CD4-positive, alpha-beta memory T cell (primary cell): ENCODE results near the gene SULT2A1. TPM values are rescaled to one million over a fixed set of nuclear protein-coding genes. Genes with fewer than 3 reads are reported as not detected.
A peak's percentile ranks its signal among the peaks of the same experiment; 100 is the strongest.
"Not testable (repeated sequence)": the region's sequence is repeated elsewhere in the genome, so short reads cannot be mapped to it uniquely, and the experiment has no call there.

Experiments used
- CTCF ChIA-PET: fragments of 350-600 bp; sonication (Branson Sonifier 250); formaldehyde crosslinking; loops from one replicate; lab custom pipeline; 2021; ENCODE audit warnings: inconsistent platforms; ENCODE audit not compliant: partially characterized antibody; lab: Charles Lee
- POLR2A ChIA-PET: fragments of 350-600 bp; sonication (Branson Sonifier 250); formaldehyde crosslinking; loops from one replicate; lab custom pipeline; 2021; ENCODE audit not compliant: partially characterized antibody; lab: Charles Lee
- DNase-seq, 5 donors: peaks; one replicate each; pipeline versions ENCODE4 v3.0.0 to v3.0.0-alpha.2; 2020 to 2022; ENCODE audit warnings: mixed read lengths in 1 of 5
- H3K27ac ChIP-seq: one replicate; pipeline ENCODE4 v1.7.0; 2013; ENCODE audit warnings: low read depth, low read length
- H3K27me3 ChIP-seq: 2 replicates; pipeline ENCODE4 v1.7.0; 2013; ENCODE audit warnings: mild to moderate bottlenecking, low read length, moderate library complexity; ENCODE audit not compliant: insufficient read depth
- H3K36me3 ChIP-seq: 2 replicates; pipeline ENCODE4 v1.7.0; 2013; ENCODE audit warnings: mild to moderate bottlenecking, low read length, moderate library complexity; ENCODE audit not compliant: insufficient read depth
- H3K4me1 ChIP-seq: 2 replicates; pipeline ENCODE4 v1.7.0; 2013; ENCODE audit warnings: mild to moderate bottlenecking, low read length, moderate library complexity; ENCODE audit not compliant: insufficient read depth
- H3K4me3 ChIP-seq, 2 donors: one replicate each; pipeline ENCODE4 v1.7.0; 2013; ENCODE audit warnings: low read length in 2 of 2, mild to moderate bottlenecking in 1 of 2
- H3K9me3 ChIP-seq, 2 donors: one replicate each; pipeline ENCODE4 v1.7.0; 2013; ENCODE audit warnings: low read length in 2 of 2, control low read depth in 1 of 2; ENCODE audit not compliant: control insufficient read depth in 1 of 2
- H3K27ac Mint-ChIP-seq, 7 donors: one replicate each; pipeline ENCODE4 v1.8.0; 2020 to 2021; ENCODE audit warnings: mixed read lengths in 7 of 7, mild to moderate bottlenecking in 6 of 7, inconsistent platforms in 3 of 7, moderate library complexity in 3 of 7
- H3K27me3 Mint-ChIP-seq, 2 donors: one replicate each; pipeline ENCODE4 v1.8.0; 2020 to 2021; ENCODE audit warnings: mixed read lengths in 2 of 2
- H3K36me3 Mint-ChIP-seq, 2 donors: one replicate each; pipeline ENCODE4 v1.8.0; 2020 to 2021; ENCODE audit warnings: mixed read lengths in 2 of 2, inconsistent platforms in 1 of 2, mild to moderate bottlenecking in 1 of 2
- H3K4me1 Mint-ChIP-seq, 4 donors: one replicate each; pipeline ENCODE4 v1.8.0; 2020 to 2021; ENCODE audit warnings: mixed read lengths in 4 of 4, mild to moderate bottlenecking in 1 of 4
- H3K4me3 Mint-ChIP-seq, 8 donors: one replicate each; pipeline ENCODE4 v1.8.0; 2020 to 2021; ENCODE audit warnings: mixed read lengths in 8 of 8, mild to moderate bottlenecking in 7 of 8, moderate library complexity in 6 of 8, inconsistent platforms in 3 of 8
- H3K9me3 Mint-ChIP-seq, 8 donors: one replicate each; pipeline ENCODE4 v1.8.0; 2020 to 2021; ENCODE audit warnings: mixed read lengths in 8 of 8, mild to moderate bottlenecking in 5 of 8, inconsistent platforms in 3 of 8, moderate library complexity in 1 of 8
- intact Hi-C: fragments of 100-400 bp; cut with micrococcal nuclease; formaldehyde crosslinking; loops from one replicate; pipeline ENCODE4 v1.15.1; 2023
- polyA plus RNA-seq, 2 donors: library from polyadenylated mRNA; unstranded; fragments of 300-500 nt; fragmentation: Illumina TruSeq; gene quantifications; one replicate each; pipeline ENCODE4 v1.2.3, GENCODE V29; 2021
- total RNA-seq, 2 experiments: library from RNA; stranded (reverse); gene quantifications; one replicate each; pipeline ENCODE4 v1.2.3, GENCODE V29; 2021

SULT2A1 gene
- total and polyA plus RNA-seq, 4 experiments from 2014 or later, result not detected

DNA sequence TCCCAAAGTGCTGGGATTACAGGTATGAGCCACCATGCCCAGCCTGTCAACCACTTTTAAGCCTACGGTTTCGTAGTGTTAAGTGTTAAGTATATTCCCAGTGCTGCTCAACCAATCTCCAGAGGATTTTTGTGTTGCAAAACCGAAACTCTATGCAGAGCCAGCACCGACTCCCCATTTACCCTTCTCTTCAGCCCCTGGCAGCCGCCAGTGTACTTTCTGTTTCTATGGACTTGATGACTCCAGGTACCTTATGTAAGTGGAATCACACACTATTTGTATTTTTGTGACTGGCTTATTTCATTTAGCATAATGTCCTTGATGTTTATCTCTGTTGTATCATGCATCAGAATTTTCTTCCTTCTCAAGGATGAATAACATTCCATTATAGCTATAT lies 1.1 kb downstream of the SULT2A1 start:
- no peak overlapping the region for H3K4me3 Mint-ChIP-seq

DNA sequence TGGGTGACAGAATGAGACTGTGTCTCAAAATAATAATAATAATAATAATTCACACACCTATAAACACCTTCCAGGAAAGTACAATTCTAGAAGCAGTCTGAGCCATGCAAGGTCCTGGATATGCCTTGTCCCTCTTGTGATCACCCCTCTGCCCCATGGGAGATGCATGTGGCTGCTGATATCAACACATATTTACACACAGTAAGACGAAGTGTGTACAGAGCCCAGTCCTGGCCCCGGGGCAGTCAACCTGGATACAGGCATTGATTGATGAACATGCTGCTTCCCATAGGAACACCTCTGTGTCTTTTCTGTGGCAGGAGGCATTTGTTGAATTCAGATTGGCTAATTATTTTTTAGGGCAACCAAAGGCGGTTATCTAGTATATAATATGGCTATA lies 3.2 kb downstream of the SULT2A1 start:
- H3K4me1 Mint-ChIP-seq, result no peaks in the 10 kb centered on the region
- DNase-seq, result no peak
- CTCF ChIA-PET, result no interaction called here
- H3K36me3 ChIP-seq, result no peaks in the 10 kb centered on the region
- H3K9me3 ChIP-seq, result no peaks in the 10 kb centered on the region
- H3K27me3 ChIP-seq, result no peaks in the 10 kb centered on the region
- H3K36me3 Mint-ChIP-seq, result no peaks in the 10 kb centered on the region
- POLR2A ChIA-PET, result no interaction called here
- no peak overlapping the region for H3K4me3 ChIP-seq
- H3K9me3 Mint-ChIP-seq, result peaks cover 0 to 7% (median 3%) of the 10 kb centered on the region in 8 donors
- no peak overlapping the region for H3K4me3 Mint-ChIP-seq
- H3K27me3 Mint-ChIP-seq, result peaks cover 9 to 20% of the 10 kb centered on the region in 2 donors
- H3K4me1 ChIP-seq, result no peaks in the 10 kb centered on the region
- intact Hi-C loops, result no loop called here
- H3K27ac ChIP-seq, result no peak overlapping the region
- no peak overlapping the region for H3K27ac Mint-ChIP-seq

More for the DNA sequence above, 1.1 kb downstream of the SULT2A1 start:
- Histone ChIP-seq H3K4me1 (no peaks in the 10 kb centered on the region), H3K27me3 (no peaks in the 10 kb centered on the region), H3K4me3 (no peak overlapping the region), H3K27ac (no peak overlapping the region), H3K9me3 (no peaks in the 10 kb centered on the region), H3K36me3 (no peaks in the 10 kb centered on the region)
- Mint-ChIP-seq H3K27ac (no peak overlapping the region), H3K36me3 (no peaks in the 10 kb centered on the region), H3K27me3 (peaks cover 15 to 17% of the 10 kb centered on the region in 2 donors), H3K4me1 (no peaks in the 10 kb centered on the region), H3K9me3 (peaks cover 0 to 1% (median 0%) of the 10 kb centered on the region in 8 donors)
- no peak for DNase-seq
- ChIA-PET CTCF (no interaction called here), POLR2A (no interaction called here)
- intact Hi-C loops, result no loop called here

GRCh38 chr19:47881757-47882156 lies 4.4 kb downstream of the SULT2A1 start:
- Mint-ChIP-seq H3K9me3 (peaks cover 0 to 7% (median 3%) of the 10 kb centered on the region in 8 donors), H3K36me3 (no peaks in the 10 kb centered on the region), H3K4me3 (no peak overlapping the region), H3K27me3 (peaks cover 9 to 23% of the 10 kb centered on the region in 2 donors), H3K4me1 (no peaks in the 10 kb centered on the region), H3K27ac (no peak overlapping the region)
- no peaks in the 10 kb centered on the region for H3K36me3 ChIP-seq
- no peaks in the 10 kb centered on the region for H3K9me3 ChIP-seq
- H3K4me3 ChIP-seq, result no peak overlapping the region
- POLR2A ChIA-PET, result no interaction called here
- no peak overlapping the region for H3K27ac ChIP-seq
- no peaks in the 10 kb centered on the region for H3K4me1 ChIP-seq
- intact Hi-C loops, result no loop called here
- DNase-seq, result no peak
- H3K27me3 ChIP-seq, result no peaks in the 10 kb centered on the region
- CTCF ChIA-PET, result interaction anchor here (1.0 kb wide), 1 partner anchor 13 kb away, joined by 6 read pairs; no protein-coding TSS in a partner anchor

DNA sequence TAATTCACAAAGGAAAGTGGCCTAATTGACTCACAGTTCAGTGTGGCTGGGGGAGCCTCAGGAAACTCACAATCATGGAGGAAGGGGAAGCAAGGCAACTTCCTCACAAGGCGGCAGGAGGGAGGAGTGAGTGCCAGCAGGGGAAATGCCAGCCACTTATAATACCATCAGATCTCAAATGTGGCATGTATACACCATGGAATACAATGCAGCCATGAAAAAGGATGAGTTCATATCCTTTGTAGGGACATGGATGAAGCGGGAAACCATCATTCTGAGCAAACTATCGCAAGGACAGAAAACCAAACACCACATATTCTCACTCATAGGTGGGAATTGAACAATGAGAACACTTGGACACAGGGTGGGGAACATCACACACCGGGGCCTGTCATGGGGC lies 6.7 kb downstream of the SULT2A1 start:
- POLR2A ChIA-PET, H3K27ac ChIP-seq, H3K9me3 Mint-ChIP-seq, H3K36me3 Mint-ChIP-seq, H3K4me1 ChIP-seq, H3K27ac Mint-ChIP-seq, H3K27me3 ChIP-seq, H3K4me3 ChIP-seq, intact Hi-C loops, H3K4me1 Mint-ChIP-seq, DNase-seq, H3K36me3 ChIP-seq, H3K9me3 ChIP-seq, H3K4me3 Mint-ChIP-seq: not testable (repeated sequence)
- H3K27me3 Mint-ChIP-seq, result peaks cover 8 to 16% of the 10 kb centered on the region in 2 donors
- CTCF ChIA-PET, result interaction anchor here (2.7 kb wide), 1 partner anchor 10 kb away, joined by 13 read pairs; no protein-coding TSS in a partner anchor

DNA sequence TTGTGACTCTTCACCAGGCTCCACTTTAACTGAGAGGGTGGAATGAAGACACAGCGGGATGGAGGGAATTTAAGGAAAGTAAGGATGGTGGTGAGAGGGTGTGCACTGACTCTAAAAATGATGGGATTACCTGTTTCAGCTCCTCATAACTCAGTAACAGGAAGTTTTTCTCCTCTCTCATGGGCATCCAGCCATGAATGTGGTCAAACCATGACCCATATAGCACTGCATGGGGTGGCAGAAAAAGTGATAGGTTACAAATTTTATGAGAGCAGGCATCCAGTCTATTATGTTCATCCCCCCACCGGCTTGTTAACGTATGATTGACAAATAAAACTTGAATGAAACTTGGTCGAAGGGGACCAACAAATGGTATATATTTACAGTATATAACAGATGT lies 7.2 kb downstream of the SULT2A1 start:
- no peaks in the 10 kb centered on the region for H3K36me3 Mint-ChIP-seq
- Histone ChIP-seq H3K9me3 (no peaks in the 10 kb centered on the region), H3K4me1 (no peaks in the 10 kb centered on the region), H3K27me3 (no peaks in the 10 kb centered on the region), H3K27ac (no peak overlapping the region), H3K4me3 (no peak overlapping the region), H3K36me3 (no peaks in the 10 kb centered on the region)
- DNase-seq, result no peak
- H3K4me3 Mint-ChIP-seq, result no peak overlapping the region
- H3K9me3 Mint-ChIP-seq, result peaks cover 0 to 7% (median 3%) of the 10 kb centered on the region in 8 donors
- no peaks in the 10 kb centered on the region for H3K4me1 Mint-ChIP-seq
- H3K27ac Mint-ChIP-seq, result no peak overlapping the region
- POLR2A ChIA-PET, result no interaction called here
- intact Hi-C loops, result no loop called here
- peaks cover 10 to 18% of the 10 kb centered on the region in 2 donors for H3K27me3 Mint-ChIP-seq
- CTCF ChIA-PET, result interaction anchor here (2.7 kb wide), 1 partner anchor 10 kb away, joined by 13 read pairs; no protein-coding TSS in a partner anchor

DNA sequence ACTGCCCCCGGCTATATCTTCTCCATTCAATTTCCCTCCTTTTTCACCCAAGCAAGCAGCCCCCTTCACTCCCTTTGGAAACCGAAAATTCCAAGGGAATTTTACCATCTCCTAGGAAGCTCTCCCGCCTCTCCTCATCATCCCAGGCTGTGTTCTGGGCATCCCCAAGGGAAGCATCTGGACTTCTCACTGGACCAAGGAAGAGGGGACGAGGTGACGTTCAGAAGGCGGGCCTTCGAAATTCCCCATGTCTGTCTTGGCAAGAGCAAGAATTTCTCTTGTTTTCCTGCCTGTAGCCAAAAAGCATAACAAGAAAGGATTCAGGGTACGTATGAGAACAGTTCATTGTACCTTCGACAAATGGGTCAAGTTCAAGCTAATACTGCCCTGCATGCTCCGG lies 20.9 kb downstream of the SULT2A1 start:
- Histone ChIP-seq H3K27me3 (no peaks in the 10 kb centered on the region), H3K27ac (no peak overlapping the region), H3K4me3 (no peak overlapping the region), H3K36me3 (no peaks in the 10 kb centered on the region), H3K4me1 (no peaks in the 10 kb centered on the region), H3K9me3 (no peaks in the 10 kb centered on the region)
- Mint-ChIP-seq H3K4me3 (no peak overlapping the region), H3K9me3 (peaks cover 0 to 4% (median 1%) of the 10 kb centered on the region in 8 donors), H3K27me3 (peaks cover 5 to 17% of the 10 kb centered on the region in 2 donors), H3K27ac (no peak overlapping the region), H3K4me1 (peaks cover 0 to 9% (median 2%) of the 10 kb centered on the region in 4 donors), H3K36me3 (peaks cover 0 to 3% of the 10 kb centered on the region in 2 donors)
- intact Hi-C loops, result no loop called here
- POLR2A ChIA-PET, result no interaction called here
- CTCF ChIA-PET, result interaction anchor here (0.8 to 0.9 kb wide), 2 partner anchors 9 to 76 kb away, joined by 3 read pairs; no protein-coding TSS in a partner anchor
- DNase-seq, result no peak

DNA sequence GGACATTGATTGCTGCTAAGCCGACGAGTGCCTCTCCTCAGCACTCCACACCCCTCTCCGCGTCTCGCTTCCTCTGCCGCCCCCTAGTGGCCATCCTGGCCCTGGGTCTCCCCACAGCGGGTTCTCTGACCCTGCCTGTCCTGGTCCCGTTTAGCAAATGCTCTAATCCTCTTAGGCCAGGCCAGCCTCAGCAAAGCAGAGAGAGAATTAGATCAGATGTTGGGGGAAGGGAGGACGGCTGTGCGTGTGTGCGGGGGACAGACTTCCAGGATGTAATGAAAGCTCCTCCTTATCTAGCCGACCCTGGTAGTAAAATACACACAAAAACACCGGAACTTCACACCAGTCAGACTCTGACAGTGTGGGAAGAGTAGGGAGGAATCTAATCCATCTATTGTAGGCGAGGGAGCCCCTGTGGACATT lies 22.6 kb downstream of the SULT2A1 start:
- intact Hi-C loops, result loop anchor here (1.0 kb wide), 1 partner anchor 50 kb away; no protein-coding TSS in a partner anchor
- H3K36me3 Mint-ChIP-seq, result peaks cover 0 to 3% of the 10 kb centered on the region in 2 donors
- no peak overlapping the region for H3K27ac Mint-ChIP-seq
- ChIA-PET CTCF (interaction anchor here (0.8 to 1.9 kb wide), 10 partner anchors 9 to 98 kb away, joined by 3 to 10 read pairs (median 4); no protein-coding TSS in a partner anchor), POLR2A (no interaction called here)
- no peaks in the 10 kb centered on the region for H3K36me3 ChIP-seq
- no peak overlapping the region for H3K4me3 Mint-ChIP-seq
- H3K4me1 ChIP-seq, result no peaks in the 10 kb centered on the region
- peaks cover 0 to 4% (median 1%) of the 10 kb centered on the region in 8 donors for H3K9me3 Mint-ChIP-seq
- peaks cover 6 to 14% of the 10 kb centered on the region in 2 donors for H3K27me3 Mint-ChIP-seq
- no peak overlapping the region for H3K4me3 ChIP-seq
- H3K27me3 ChIP-seq, result no peaks in the 10 kb centered on the region
- H3K9me3 ChIP-seq, result no peaks in the 10 kb centered on the region
- peaks cover 0 to 5% (median 0%) of the 10 kb centered on the region in 4 donors for H3K4me1 Mint-ChIP-seq
- no peak overlapping the region for H3K27ac ChIP-seq
- peak; percentile 62 to 71 (median 68) for DNase-seq
